Lower lobe of right lung (tissue), 2 donors: ENCODE results near the gene ANKRD6. TPM values are rescaled to one million over a fixed set of nuclear protein-coding genes. Genes with fewer than 3 reads are reported as not detected.

ENCODE experiments used
- ATAC-seq, 2 donors: fragments of 200-7000 bp; cut with Tn5 transposase; one replicate each; pipeline ENCODE4 v1.9.1; 2020 to 2022; ENCODE audit warnings: mild to moderate bottlenecking in 2 of 2, moderate library complexity in 2 of 2
- DNase-seq: peaks from one replicate; pipeline ENCODE4 v3.0.0-alpha.2; 2020
- H3K27ac ChIP-seq: fragments of 200-600 bp; one replicate; pipeline ENCODE4 v1.8.0; 2022
- H3K27me3 ChIP-seq: fragments of 200-600 bp; one replicate; pipeline ENCODE4 v1.8.0; 2022; ENCODE audit warnings: low read depth
- H3K36me3 ChIP-seq: fragments of 200-600 bp; one replicate; pipeline ENCODE4 v1.8.0; 2022; ENCODE audit warnings: mild to moderate bottlenecking
- H3K4me1 ChIP-seq: fragments of 200-600 bp; one replicate; pipeline ENCODE4 v1.8.0; 2022
- H3K4me3 ChIP-seq: fragments of 200-600 bp; one replicate; pipeline ENCODE4 v1.8.0; 2022; ENCODE audit warnings: mild to moderate bottlenecking
- H3K9me3 ChIP-seq: fragments of 200-600 bp; one replicate; pipeline ENCODE4 v1.8.0; 2022
- CTCF ChIP-seq: fragments of 200-600 bp; IDR thresholded peaks from one replicate; pipeline ENCODE4 v1.8.0; 2022; ENCODE audit warnings: antibody characterized with exemption, mild to moderate bottlenecking
- intact Hi-C: fragments of 100-400 bp; cut with DNase I; formaldehyde crosslinking; loops from one replicate; pipeline ENCODE4 v1.11.0; 2022
- total RNA-seq: library from RNA; stranded (reverse); fragmentation: NEBNext Ultra II Directional; extraction: Animal tissue kit (Norgen Biotek cat#: 25700); gene quantifications from one replicate; pipeline ENCODE4 v1.2.1, GENCODE V29; 2021
- donor health status: DM: no; HTN: yes; CAD: no; lungs with severe emphysema.

Gene ANKRD6
- total RNA-seq, 1 donor from 2014 or later, result 17.7 TPM

- no peaks in the 10 kb centered on the region for H3K36me3 ChIP-seq
- DNase-seq (no peak), ATAC-seq (peak; percentile 9 to 29)
- no peak overlapping the region for H3K4me3 ChIP-seq
- no peaks in the 10 kb centered on the region for H3K27me3 ChIP-seq
- H3K9me3 ChIP-seq, result no peaks in the 10 kb centered on the region
- no peak overlapping the region for H3K27ac ChIP-seq
- no peak for TF ChIP-seq CTCF
- intact Hi-C loops, result no loop called here
- peaks cover 9% of the 10 kb centered on the region for H3K4me1 ChIP-seq
Observed at GRCh38 chr6:89566930-89567629, 134.1 kb downstream of the ANKRD6 start.

- Histone ChIP-seq H3K27me3 (no peaks in the 10 kb centered on the region), H3K4me1 (peaks cover 9% of the 10 kb centered on the region), H3K4me3 (no peak overlapping the region), H3K27ac (no peak overlapping the region), H3K36me3 (no peaks in the 10 kb centered on the region), H3K9me3 (no peaks in the 10 kb centered on the region)
- no peak for TF ChIP-seq CTCF
- DNase-seq (no peak), ATAC-seq (peak; percentile 64 to 76)
- intact Hi-C loops, result no loop called here
Observed at GRCh38 chr6:89567630-89568390, 134.9 kb downstream of the ANKRD6 start.

DNA sequence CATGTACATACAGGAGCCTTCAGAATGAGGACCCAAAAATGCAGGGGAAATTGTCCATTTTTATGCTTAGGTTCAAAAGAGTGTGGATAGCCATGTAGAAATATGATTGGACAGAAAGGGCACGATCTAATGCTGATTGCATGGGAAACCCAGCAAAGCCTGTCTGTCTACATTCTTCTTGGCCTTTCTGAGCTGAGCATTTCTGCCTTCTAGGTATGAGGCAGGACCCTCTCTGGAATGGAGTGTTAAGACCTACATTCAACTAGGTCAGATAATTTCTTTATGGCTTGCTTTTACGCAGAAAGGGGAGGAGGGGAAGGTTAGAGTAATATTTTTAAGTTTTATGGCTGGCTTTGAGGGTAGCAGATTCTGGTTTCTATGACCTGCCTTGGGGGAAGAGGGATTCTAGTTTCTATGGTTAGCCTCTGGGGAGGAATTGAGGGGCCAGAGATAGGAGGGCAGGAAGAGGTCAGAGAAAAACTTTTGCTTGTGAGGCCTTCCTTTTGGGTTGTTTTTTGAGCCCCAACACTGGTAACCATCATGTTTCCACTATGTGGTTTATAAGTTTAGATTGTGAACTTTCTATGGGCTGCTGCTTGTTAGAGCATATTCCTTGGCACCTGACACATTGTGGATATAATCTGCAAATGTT, 142.1 kb downstream of the ANKRD6 start:
- Histone ChIP-seq H3K9me3 (no peaks in the 10 kb centered on the region), H3K27ac (no peak overlapping the region), H3K4me3 (no peak overlapping the region), H3K4me1 (no peaks in the 10 kb centered on the region), H3K27me3 (no peaks in the 10 kb centered on the region), H3K36me3 (no peaks in the 10 kb centered on the region)
- ATAC-seq (no peak), DNase-seq (no peak)
- intact Hi-C loops, result no loop called here
- TF ChIP-seq CTCF, result no peak

- TF ChIP-seq CTCF, result no peak
- Histone ChIP-seq H3K4me3 (no peak overlapping the region), H3K36me3 (no peaks in the 10 kb centered on the region), H3K4me1 (no peaks in the 10 kb centered on the region), H3K27ac (no peak overlapping the region), H3K9me3 (no peaks in the 10 kb centered on the region), H3K27me3 (no peaks in the 10 kb centered on the region)
- DNase-seq, result no peak
- intact Hi-C loops, result no loop called here
- no peak for ATAC-seq
Observed at GRCh38 chr6:89575562-89575960, 142.6 kb downstream of the ANKRD6 start.

DNA sequence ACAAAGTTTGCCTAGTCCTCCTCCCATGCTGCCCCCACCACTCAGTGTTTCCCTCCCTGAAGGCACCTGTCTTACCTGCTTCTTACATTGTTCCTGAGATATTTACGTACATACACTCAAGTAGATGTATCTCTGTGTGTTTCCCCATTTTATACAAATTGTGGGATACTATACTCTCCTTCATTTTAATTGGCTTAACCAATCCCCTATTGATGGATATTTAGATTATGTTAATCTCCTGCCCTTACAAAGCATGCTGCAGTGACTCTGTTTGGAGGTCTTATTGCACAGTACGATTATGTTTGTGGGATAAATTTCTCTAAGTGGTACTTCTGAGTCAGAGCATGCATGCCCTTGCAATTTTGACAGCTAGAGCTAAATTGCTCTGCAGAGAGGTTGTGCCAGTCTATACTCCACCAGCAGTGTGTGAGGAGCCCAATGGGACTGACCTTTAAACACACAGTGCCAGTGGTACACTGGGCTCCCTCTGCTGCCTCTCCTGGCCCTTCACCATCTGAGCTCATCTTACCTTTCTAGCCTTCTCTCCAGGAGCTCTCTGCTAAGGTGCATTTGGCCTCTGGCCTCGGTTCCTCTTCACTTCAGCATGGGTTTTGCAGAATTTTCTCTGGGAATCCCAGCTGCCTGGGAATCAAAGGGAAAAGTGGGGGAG, 148.2 kb downstream of the ANKRD6 start:
- intact Hi-C loops, result no loop called here
- H3K27ac ChIP-seq, result no peak overlapping the region
- no peak for TF ChIP-seq CTCF
- H3K4me1 ChIP-seq, result no peaks in the 10 kb centered on the region
- no peaks in the 10 kb centered on the region for H3K36me3 ChIP-seq
- ATAC-seq, result no peak
- H3K9me3 ChIP-seq, result no peaks in the 10 kb centered on the region
- no peak for DNase-seq
- no peaks in the 10 kb centered on the region for H3K27me3 ChIP-seq
- H3K4me3 ChIP-seq, result no peak overlapping the region
